Kidney glomerular epithelial cell (primary cell): ENCODE data around the gene NALCN.
A peak's percentile ranks its signal among the peaks of the same experiment; 100 is the strongest.

Source experiments
- DNase-seq: peaks from one replicate; lab custom pipeline; 2025; lab: John Stamatoyannopoulos, UW

The NALCN gene

DNA sequence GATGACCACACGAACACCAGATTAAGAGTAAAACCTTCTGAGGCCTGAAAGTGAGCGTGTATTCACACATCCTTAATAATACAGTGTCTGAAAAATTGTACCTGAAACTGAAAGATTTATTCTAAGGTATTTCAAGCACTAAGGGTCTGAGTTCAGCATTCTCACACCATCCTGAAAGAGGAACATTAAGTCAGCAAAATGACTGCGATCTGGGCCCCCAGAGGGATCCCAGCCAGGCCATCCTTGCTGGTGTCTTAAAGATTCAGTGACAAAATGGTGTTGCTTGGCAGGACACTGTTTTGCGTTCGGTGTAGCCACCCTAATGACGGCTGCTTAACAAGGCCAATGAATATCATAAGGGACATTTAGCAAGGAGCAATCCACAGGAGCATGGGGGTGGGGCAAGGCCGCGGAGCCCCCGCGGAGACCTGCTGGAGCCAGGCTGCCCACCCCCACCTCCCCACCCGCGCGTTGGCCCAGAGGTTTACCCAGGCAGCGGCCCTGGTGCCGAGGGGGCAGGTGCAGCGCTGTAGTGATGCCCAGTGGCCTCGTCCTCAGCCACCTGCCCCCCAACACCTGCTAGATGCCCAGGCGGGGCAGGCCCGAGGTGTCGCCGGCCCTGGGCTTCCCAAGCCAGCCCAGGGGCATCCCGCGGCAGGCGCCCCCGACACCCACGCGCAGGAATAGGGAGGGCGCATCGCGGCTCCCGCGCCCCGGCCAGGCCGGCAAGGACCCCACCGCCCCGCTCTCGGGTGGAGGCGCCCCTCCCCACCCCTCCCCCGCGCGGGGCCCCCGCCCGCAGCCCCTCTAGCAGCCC, 742 bp downstream of the NALCN start:
- DNase-seq = no peak

DNA sequence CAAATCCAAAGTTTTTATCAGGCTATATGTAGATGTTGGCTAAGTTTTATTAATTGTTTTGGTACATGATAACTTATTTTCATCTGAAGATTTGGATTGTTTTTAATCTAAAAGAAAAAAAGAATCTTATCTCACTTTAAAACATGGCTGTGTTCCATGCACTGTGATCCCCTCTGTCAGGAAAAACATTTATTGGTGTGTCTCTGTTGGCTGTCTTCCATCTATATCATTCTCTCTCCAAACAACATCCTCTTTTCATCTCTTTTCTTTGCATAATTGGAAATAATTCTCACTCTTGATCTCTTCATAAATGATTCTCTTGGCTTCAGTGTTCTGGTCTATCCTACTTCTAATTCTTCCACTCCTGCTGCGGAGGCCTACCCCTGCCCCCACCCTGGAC, 4.2 kb downstream of the NALCN start:
- DNase-seq = no peak

DNA sequence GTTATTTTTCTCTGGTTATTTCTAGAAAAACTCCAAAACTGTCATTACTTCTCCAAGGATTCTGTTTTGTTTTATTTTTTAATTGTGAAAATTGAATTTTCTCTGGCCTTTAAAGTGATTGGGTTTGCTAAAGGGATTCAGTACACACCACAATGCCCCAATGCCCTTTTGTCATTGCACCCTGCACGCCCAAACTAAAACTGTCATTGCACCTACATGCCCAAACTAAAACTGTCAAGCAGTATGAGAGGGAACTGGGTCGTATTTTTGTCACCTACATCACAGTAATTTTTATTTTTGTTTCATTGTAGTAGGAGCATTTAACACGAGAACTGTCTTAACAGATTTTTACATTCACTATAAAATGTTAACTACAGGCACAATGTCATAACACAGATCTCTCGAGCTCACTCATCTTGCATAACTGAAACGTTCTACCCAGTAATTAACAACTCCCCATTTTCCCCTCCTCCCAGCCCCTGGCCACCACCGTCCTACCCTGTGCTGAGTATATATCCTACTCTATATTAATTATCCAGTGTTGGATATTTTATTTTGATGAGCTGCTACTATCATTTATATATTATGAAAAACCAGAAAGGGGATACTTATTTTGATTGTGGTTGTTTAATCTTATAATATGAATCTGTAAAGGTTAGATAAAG, 7.2 kb downstream of the NALCN start:
- no peak for DNase-seq

DNA sequence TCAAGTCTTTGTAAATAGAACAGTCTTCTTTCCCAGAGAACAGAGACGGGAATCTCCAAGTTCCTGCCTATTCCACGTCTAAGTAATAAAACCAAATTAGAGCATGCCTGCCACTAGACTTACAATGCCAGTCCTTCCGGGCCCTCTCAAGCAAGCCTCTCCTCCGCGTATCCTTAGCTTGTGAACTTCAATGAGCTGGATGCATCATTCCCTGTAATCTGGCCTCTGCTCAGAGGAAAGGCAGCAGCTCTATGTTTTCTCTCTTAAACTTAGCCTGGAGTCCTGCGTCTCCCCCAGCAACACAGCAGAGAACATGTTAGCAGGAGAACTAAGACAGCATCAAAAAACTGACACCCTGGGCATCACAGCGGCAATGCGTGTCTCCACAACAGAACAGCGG, 8.2 kb downstream of the NALCN start:
- no peak for DNase-seq

DNA sequence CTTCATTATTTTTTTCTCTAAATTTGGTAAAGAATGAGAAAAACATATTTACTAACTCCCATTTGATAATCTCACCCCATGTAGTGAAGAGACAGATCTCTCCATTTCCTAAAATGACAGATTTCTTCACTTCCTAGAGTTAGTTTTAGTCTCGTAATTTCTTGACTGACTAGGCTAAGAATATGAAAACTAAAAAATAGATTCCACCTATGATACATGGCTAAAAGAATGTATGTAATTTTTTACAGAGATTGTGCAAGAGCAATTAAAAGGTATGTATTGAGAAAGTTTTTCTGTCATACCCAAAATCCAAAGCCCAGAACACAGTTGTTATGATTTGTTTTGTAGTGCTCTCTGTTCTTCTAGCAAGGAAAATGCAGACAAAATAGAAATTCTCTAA, 9.5 kb downstream of the NALCN start:
- no peak for DNase-seq

DNA sequence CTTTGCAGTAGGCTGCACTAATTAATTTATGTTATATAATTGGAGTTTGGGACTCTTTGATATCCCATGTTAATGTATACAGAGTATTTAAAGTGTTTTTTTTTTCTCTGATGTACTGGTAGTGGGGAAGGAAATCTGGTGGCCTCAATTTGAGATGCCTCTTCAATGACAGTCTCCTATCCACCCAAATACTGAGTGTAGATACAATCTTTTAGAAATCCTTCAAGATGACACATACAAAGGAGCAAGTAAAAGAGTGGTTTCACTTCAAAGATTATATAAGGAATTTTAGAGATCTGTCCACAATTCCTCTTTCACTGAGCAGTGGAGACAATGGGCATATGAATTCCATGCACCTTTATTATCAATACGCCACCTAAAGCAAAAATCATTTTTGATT, 15.1 kb downstream of the NALCN start:
- no peak for DNase-seq

DNA sequence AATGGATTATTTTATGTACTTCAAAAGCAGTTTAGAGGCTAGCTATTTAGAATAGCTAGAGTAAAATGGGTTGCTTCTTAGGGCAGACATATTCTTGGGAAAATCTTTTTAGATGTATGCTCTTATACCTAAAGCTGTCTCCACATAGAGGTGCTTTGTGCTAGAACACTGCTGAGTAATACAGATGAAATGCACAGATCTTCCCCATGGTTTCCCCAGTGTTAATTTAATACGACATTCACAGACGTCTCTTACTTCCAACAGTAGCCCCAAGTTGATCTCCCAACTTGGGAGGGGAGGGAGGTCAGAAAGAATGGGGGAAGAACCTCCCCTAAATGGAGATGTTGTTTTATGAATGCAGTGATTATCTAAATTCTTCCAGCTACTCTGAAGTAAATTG, 16.9 kb downstream of the NALCN start:
- DNase-seq = no peak

DNA sequence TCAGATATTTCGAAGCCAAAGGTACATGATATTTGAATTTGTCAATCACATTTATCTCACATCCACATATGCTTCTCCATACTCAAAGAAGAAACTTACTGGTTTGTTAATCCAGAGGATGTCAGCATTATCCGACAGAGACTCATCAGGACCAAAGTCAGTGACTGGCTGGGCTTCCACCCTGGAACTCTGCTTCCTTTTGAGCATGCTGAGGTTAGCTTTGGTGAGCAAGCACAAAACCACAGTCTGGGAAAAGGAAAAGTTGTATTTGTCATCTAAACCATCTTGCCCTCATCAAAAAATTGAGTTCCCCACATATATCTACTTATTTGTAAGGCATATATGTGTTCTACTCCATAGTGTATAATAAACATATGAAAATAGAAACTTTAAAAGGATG, 17.4 kb downstream of the NALCN start:
- peak; percentile 5 for DNase-seq

DNA sequence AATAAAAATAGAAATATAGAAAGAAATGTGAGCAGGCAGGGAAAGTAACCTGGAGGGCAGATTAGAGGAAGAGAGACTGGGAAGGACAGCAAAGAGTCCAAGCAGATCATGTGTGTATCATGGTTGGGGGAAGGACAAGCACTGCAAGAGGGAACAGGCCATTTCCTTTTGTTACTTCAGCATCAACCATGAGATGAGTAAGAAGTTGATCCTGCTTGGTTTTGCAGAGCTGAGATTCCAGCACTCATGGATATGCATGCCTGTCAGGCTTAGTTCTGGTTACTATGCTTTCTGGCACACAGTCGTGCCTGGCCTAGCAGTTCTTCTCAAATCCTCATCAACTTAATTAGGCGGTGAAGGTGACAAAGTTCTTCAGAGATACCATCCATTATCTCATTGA, 18.1 kb downstream of the NALCN start:
- DNase-seq = peak; percentile 9

DNA sequence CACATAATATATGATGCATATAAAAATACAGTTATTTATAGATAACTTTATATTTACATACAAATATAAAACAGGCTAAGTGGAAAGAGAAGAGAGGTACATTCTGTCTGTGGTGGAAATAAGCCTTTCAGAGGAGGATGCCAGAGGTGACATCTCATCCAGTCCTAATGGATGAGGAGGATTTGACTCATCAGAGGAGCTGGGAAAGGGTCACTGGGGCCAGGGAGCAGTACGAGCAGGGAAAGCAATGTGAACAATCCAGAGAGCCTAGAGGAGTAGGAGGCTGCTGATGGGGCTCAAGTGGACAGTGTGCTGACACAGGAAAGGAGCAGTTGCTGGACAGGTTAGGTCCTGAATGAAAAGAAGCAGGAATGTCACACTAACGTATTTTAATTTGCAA, 18.6 kb downstream of the NALCN start:
- peak; percentile 53 for DNase-seq

DNA sequence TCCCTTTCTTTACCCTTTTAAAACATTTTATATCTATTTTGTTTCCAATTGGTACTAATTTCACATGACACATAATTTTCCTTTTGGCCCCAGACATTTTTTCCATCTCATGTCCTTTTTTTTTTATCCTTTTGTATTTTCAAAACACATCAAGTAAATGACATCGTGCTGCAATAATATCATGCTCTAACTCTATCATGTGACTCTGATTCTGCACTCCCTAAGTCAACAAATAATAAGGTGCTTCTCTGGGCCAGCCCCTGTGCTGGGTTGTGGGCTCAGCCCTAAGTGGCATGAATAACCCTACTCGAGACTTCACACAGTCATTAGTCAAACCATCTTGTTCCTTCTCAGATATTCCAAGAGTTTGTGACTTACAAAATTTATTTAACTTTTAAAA, 21.7 kb downstream of the NALCN start:
- no peak for DNase-seq

DNA sequence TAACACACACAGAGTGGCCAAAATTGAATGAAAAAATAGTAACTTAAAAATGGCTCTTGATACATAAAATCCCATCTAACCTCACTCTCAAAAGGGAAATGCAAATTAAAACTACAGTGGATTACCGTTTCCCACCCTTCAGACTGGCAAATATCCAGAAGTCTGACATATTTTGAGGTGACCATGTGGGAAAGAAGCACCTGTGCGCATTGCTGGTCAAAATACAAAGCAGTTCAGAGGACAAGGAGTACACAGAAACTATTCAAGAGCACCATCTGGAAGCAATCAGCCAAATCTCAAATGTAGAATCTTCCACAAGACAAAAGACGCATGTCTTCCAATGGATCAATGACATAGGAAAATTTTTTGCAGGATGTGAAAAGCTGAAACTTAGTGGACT, 23.2 kb downstream of the NALCN start:
- no peak for DNase-seq

DNA sequence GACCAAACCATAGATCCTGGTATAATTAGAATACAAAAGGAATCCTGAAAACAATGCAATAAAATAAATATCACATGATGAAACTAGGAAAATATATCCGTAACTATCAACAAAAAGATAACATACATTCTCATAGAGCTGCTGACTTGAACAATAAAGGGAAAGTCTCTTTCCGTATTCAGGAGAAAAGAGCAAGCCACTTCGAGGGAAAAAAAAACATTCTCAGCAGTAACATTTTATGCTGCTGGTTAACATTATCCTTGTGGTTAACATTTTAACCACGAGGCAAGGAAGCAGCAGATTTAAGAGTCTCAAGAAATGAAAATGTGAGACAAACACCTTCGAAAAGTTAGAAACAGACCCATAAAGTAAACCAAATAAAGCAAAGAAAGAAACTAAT, 25.8 kb downstream of the NALCN start:
- DNase-seq = no peak

DNA sequence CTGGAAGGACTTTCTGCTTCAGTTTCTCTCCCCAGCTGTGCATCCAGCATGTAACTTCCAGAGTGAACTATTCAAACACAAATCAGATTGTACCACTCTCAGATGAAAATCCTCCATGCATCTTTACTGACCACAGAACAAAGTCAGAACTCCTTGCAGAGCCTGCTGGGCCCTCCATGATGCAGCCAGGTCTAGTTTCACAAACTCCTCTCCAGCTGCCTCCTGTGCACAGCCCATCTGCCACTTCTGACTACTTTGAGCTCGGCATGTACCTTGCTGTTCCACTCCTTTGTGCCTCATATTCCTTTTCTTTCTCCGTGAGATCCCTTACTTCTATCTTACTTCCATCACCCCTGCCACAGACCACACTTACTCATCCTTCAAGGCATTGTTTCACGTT, 31.4 kb downstream of the NALCN start:
- no peak for DNase-seq

DNA sequence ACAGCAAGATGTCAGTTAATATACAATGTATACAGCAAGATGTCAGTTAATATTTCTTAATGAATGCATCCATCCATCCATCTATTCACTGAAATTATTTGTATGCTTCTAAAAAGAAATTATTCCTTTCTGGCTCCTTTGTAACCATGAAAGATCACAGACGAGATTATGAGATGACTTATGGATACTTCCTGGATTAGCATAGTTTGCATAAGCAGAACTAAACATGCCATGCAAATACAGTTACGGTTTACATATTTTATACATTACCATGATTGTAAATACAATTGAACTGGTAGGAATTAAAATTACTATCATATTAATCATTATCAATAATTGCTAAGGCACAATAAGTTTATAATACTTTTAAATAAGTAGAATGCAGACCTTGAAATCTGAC, 32.7 kb downstream of the NALCN start:
- no peak for DNase-seq

DNA sequence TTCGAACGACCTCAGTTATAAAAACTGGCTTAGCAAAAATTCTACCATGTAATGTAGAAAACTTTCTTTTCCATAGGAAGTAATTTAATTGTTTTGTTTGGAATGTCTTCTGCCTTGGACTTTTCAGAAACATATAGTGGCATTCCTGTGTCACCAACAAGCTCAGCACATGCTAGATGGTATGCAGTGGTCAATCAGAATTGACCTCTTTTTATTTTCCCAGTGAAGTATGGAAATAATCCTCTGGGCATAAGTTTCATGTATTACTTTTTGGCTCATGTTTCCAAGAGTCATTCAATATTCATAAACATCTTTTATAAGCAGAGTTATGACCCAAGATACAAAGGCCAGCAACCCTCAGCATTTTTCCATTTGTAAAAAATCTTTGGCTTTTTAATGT, 33.6 kb downstream of the NALCN start:
- DNase-seq = no peak

DNA sequence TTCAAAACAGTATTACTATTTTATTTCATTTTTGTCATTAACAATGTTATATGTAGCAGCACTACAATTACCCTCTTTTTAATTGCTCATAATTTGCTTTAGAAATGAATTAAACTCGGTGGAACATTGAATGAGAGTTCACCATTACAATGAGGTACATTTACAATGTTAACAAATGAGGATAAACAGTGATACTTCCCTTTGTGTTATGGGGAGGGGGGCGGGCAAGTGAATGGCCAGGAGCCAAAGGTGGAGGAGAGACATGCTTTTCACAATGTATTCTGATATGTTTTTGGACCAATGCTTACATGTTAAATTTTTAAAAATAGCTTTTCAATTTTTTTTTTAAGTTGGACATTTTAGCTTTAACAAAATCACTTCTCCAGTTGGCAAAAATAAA, 34.2 kb downstream of the NALCN start:
- DNase-seq = no peak

DNA sequence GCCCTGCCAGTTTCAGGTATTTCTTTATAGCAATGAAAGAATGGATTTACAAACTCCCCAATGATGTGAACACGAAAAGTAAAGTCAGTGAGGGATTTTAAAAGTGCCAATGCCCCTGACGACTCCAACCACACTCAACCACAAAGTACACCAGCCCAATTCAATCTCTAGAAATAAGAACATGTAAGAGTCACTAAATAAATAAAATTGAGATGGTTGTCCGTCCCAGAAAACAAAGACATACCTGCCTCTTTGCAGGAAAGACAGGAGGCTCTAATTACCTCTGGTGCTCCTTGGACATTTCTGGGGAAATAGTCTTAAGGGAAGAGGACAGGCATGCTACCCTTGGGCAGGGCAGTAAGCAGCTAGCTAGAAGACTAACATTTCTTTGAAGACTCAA, 55.8 kb downstream of the NALCN start:
- no peak for DNase-seq

DNA sequence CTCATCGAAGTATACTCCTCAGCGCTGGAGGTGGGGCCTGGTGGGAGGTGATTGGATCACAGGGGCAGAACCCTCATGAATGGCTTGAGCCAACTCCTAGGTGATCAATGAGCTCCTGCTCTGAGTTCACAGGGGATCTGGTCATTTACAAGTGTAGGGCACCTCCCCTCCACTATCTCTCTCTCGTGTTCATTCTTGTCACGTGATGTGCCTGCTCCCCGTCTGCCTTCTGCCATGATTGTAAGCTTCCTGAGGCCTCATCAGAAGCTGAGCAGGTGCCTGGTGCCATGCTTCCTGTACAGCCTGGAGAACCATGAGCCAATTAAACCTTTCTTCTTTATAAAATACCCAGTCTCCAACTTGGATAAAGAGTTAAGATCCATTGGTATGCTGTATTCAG, 61.4 kb downstream of the NALCN start:
- no peak for DNase-seq

DNA sequence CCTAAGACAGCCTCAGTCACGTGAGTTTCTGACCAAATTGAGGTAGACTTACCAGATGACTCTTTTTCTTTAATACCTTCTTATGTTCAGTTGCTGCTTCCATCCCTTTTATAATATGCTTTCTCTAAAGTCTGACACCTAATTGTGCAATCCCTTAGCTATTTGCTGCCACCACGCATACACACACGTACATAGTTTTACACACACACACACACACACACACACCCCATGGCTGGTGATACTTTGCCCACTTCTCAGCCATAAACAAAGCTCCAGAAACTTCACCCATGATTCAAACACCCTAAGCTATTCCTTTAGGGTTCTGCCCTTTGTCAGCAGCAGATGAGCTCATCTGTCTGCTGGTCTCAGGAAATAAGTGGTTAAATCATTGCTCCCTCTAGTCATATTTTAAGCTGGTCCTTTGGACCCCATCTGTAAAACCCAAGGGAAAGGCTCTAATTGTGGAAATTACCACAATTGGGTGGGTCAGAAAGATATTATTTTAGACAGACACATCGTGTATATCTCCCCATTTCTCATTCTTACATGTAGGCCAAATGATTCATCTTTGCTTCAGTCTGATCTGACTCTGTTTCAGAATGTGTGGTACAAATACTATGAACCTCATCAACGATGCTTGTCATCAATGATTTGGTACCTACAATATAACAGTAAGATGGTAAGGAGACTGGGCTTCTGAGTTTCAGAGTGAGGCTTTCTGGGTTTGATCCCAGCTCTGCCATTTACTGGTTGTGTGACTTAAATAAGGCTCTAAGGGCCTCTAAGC, 69.2 kb downstream of the NALCN start:
- DNase-seq = no peak

DNA sequence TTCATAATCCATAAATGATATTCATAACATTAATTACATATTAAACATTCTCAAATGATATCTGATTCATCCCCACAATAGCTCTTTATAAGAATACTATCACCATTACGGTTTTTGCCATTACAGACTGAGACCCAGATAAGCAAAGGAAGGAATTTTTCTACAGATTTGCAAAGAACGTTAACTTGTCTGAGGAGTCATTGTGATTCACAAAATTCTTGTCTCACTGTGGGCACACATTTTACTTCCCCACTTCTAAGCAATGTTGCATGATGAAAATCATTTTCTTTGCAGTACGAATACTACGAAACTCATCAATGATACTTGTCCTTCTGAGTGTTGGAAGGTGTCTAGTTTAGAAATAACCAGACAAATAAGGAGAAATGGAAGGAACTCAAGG, 70.1 kb downstream of the NALCN start:
- DNase-seq = no peak

DNA sequence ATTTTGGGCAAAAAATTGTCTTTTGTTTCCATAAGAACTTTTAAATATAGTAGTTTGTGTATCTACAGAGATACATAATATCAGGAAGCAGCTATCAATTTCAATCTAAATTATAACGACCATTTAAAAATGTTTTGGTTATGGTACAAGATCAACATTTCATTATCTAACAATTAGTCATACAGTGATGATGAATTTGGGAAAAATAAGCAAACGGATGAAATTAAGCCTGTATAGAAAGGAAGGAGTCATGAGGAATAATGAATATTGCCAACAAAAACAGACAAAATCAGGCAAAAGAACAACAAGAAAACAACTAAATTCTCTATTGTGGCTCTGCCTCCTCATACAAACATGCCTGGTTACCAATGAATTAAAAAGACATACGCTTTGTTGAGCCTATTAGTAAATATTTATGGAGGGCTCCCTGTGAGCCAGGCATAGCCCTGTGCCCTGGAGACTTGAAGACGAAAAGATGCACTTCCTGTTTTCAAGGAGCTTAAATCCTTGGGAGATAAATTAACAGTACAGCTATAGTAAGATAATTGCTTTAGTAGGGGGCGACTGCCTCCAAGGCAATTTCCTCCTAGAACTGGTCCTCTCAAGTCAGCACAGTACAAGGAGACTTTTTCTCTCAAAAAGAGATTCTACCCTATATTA, 73.0 kb downstream of the NALCN start:
- DNase-seq = no peak

DNA sequence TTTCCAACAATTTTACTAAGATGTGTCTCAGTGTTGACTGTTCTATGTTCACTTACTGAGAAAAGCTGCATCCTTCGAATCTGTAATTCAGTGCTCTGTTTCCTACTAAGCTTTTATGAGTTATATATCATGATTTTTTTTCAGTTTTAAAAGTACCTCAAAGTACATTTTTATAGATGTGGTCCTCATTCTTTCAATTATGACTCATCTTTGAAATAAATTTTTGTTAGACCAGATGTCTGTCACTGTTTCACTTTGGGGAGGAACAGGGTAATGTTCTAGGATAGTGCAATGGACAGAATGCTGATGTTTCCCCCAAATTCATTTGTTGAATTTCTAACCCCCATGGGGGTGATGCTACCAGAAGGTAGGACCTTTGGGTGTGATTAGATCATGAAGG, 74.8 kb downstream of the NALCN start:
- DNase-seq = no peak
